Neuron (in vitro differentiated cells): ENCODE results near the gene FAF1.
"Not testable (repeated sequence)": the region's sequence is repeated elsewhere in the genome, so short reads cannot be mapped to it uniquely, and the experiment has no call there.

ENCODE experiments used
- H2AFZ ChIP-seq: one replicate; pipeline ENCODE4 v1.6.1; 2013; ENCODE audit warnings: low read depth, mild to moderate bottlenecking, inconsistent platforms, low read length, moderate library complexity
- H3K27me3 ChIP-seq: one replicate; pipeline ENCODE4 v1.6.1; 2013; ENCODE audit warnings: low read length; ENCODE audit not compliant: insufficient read depth
- H3K36me3 ChIP-seq: one replicate; pipeline ENCODE4 v1.6.1; 2013; ENCODE audit warnings: low read length; ENCODE audit not compliant: insufficient read depth
- H3K4me1 ChIP-seq: one replicate; pipeline ENCODE4 v1.6.1; 2013; ENCODE audit warnings: low read length; ENCODE audit not compliant: insufficient read depth
- H3K4me3 ChIP-seq: 2 replicates; pipeline ENCODE4 v1.5.1; 2013; ENCODE audit warnings: mild to moderate bottlenecking, low read length, moderate library complexity
- H3K9me3 ChIP-seq: one replicate; pipeline ENCODE4 v1.6.1; 2013; ENCODE audit warnings: low read length

FAF1 gene

GRCh38 chr1:50724626-50725286 is 235.3 kb downstream of the FAF1 start:
- H3K36me3 ChIP-seq, result peaks cover 2% of the 10 kb centered on the region
- H3K9me3 ChIP-seq, result no peaks in the 10 kb centered on the region
- H3K27me3 ChIP-seq, result no peaks in the 10 kb centered on the region
- H3K4me1 ChIP-seq, result no peaks in the 10 kb centered on the region
- H2AFZ ChIP-seq, result no peak overlapping the region
- no peak overlapping the region for H3K4me3 ChIP-seq

GRCh38 chr1:50720457-50721053 is 239.5 kb downstream of the FAF1 start:
- Histone ChIP-seq H3K27me3 (no peaks in the 10 kb centered on the region), H3K4me1 (no peaks in the 10 kb centered on the region), H3K36me3 (peaks cover 2% of the 10 kb centered on the region), H3K4me3 (no peak overlapping the region), H3K9me3 (no peaks in the 10 kb centered on the region), H2AFZ (no peak overlapping the region)

- Histone ChIP-seq H3K36me3 (peaks cover 2% of the 10 kb centered on the region), H3K4me1 (no peaks in the 10 kb centered on the region), H3K4me3 (no peak overlapping the region), H3K27me3 (no peaks in the 10 kb centered on the region), H3K9me3 (no peaks in the 10 kb centered on the region), H2AFZ (no peak overlapping the region)
These were observed 240.9 kb downstream of the FAF1 start for GRCh38 chr1:50719126-50719525.

- H3K4me3 ChIP-seq, result no peak overlapping the region
- no peaks in the 10 kb centered on the region for H3K4me1 ChIP-seq
- H3K9me3 ChIP-seq, result no peaks in the 10 kb centered on the region
- peaks cover 2% of the 10 kb centered on the region for H3K36me3 ChIP-seq
- no peaks in the 10 kb centered on the region for H3K27me3 ChIP-seq
- no peak overlapping the region for H2AFZ ChIP-seq
These were observed 242.7 kb downstream of the FAF1 start for GRCh38 chr1:50717327-50717726.

GRCh38 chr1:50716455-50716854 is 243.6 kb downstream of the FAF1 start:
- not testable (repeated sequence) for H2AFZ ChIP-seq, H3K4me1 ChIP-seq, H3K4me3 ChIP-seq, H3K27me3 ChIP-seq, H3K36me3 ChIP-seq, H3K9me3 ChIP-seq

GRCh38 chr1:50710099-50710498 is 250.0 kb downstream of the FAF1 start:
- Histone ChIP-seq H3K4me3 (no peak overlapping the region), H3K9me3 (no peaks in the 10 kb centered on the region), H3K4me1 (peaks cover 2% of the 10 kb centered on the region), H3K36me3 (no peaks in the 10 kb centered on the region), H2AFZ (no peak overlapping the region), H3K27me3 (no peaks in the 10 kb centered on the region)

GRCh38 chr1:50707824-50708223 is 252.2 kb downstream of the FAF1 start:
- H3K4me1 ChIP-seq, result peaks cover 2% of the 10 kb centered on the region
- no peak overlapping the region for H2AFZ ChIP-seq
- H3K4me3 ChIP-seq, result no peak overlapping the region
- no peaks in the 10 kb centered on the region for H3K27me3 ChIP-seq
- H3K36me3 ChIP-seq, result no peaks in the 10 kb centered on the region
- H3K9me3 ChIP-seq, result no peaks in the 10 kb centered on the region

- H3K27me3 ChIP-seq, result no peaks in the 10 kb centered on the region
- no peaks in the 10 kb centered on the region for H3K36me3 ChIP-seq
- H3K9me3 ChIP-seq, result no peaks in the 10 kb centered on the region
- H3K4me1 ChIP-seq, result peaks cover 8% of the 10 kb centered on the region
- H2AFZ ChIP-seq, result no peak overlapping the region
- H3K4me3 ChIP-seq, result no peak overlapping the region
These were observed 254.4 kb downstream of the FAF1 start for GRCh38 chr1:50705699-50706098.

- Histone ChIP-seq H3K4me3 (no peak overlapping the region), H3K4me1 (peaks cover 15% of the 10 kb centered on the region), H2AFZ (no peak overlapping the region), H3K36me3 (no peaks in the 10 kb centered on the region), H3K27me3 (no peaks in the 10 kb centered on the region), H3K9me3 (no peaks in the 10 kb centered on the region)
These were observed 255.0 kb downstream of the FAF1 start for GRCh38 chr1:50705041-50705440.

- Histone ChIP-seq H3K4me1 (peaks cover 23% of the 10 kb centered on the region), H3K36me3 (no peaks in the 10 kb centered on the region), H3K27me3 (no peaks in the 10 kb centered on the region), H2AFZ (no peak overlapping the region), H3K9me3 (no peaks in the 10 kb centered on the region), H3K4me3 (no peak overlapping the region)
These were observed 255.9 kb downstream of the FAF1 start for GRCh38 chr1:50704126-50704525.

GRCh38 chr1:50703240-50703639 is 256.8 kb downstream of the FAF1 start:
- Histone ChIP-seq H3K27me3 (no peaks in the 10 kb centered on the region), H3K36me3 (no peaks in the 10 kb centered on the region)

GRCh38 chr1:50702395-50702794 is 257.7 kb downstream of the FAF1 start:
- Histone ChIP-seq H3K4me1 (peaks cover 23% of the 10 kb centered on the region), H2AFZ (no peak overlapping the region)

More at GRCh38 chr1:50703240-50703639, 256.8 kb downstream of the FAF1 start:
- no peaks in the 10 kb centered on the region for H3K9me3 ChIP-seq
- H3K4me3 ChIP-seq, result no peak overlapping the region
- H2AFZ ChIP-seq, result no peak overlapping the region
- peaks cover 23% of the 10 kb centered on the region for H3K4me1 ChIP-seq

GRCh38 chr1:50701706-50702317 is 258.3 kb downstream of the FAF1 start:
- Histone ChIP-seq H3K27me3 (no peaks in the 10 kb centered on the region), H3K36me3 (no peaks in the 10 kb centered on the region), H3K9me3 (no peaks in the 10 kb centered on the region), H2AFZ (no peak overlapping the region), H3K4me1 (peaks cover 23% of the 10 kb centered on the region), H3K4me3 (no peak overlapping the region)

More at GRCh38 chr1:50702395-50702794, 257.7 kb downstream of the FAF1 start:
- H3K4me3 ChIP-seq, result no peak overlapping the region
- no peaks in the 10 kb centered on the region for H3K9me3 ChIP-seq
- H3K27me3 ChIP-seq, result no peaks in the 10 kb centered on the region
- no peaks in the 10 kb centered on the region for H3K36me3 ChIP-seq
